A673 (cell line): ENCODE data around the gene NR1D1.

Source experiments
- CTCF ChIP-seq: fragments of 300-800, 200-600 bp; sonication (generic); conservative IDR thresholded peaks from 2 replicates; pipeline ENCODE4 v1.5.1; 2017; ENCODE audit warnings: low read depth, mild to moderate bottlenecking, antibody characterized with exemption, low read length, moderate library complexity, mixed read lengths
- EZH2 ChIP-seq: fragments of 200-600 bp; sonication (generic); IDR thresholded peaks from 2 replicates; pipeline ENCODE4 v1.6.1; 2017; ENCODE audit warnings: borderline replicate concordance, low read depth, mild to moderate bottlenecking, mixed read lengths, antibody characterized with exemption, low read length; ENCODE audit not compliant: poor library complexity, severe bottlenecking

- TF ChIP-seq CTCF (no peak), EZH2 (no peak)
Measured at GRCh38 chr17:40059729-40060475, 40.5 kb downstream of the NR1D1 start.
